ENCODE results near the gene HSD3B2. TPM values are rescaled to one million over a fixed set of nuclear protein-coding genes. Genes with fewer than 3 reads are reported as not detected.

HSD3B2 gene
- polyA plus RNA-seq, 1 donor from 2014 or later, result not detected

GRCh38 chr1:119462964-119463363 is 48.0 kb downstream of the HSD3B2 start:
- Histone ChIP-seq H3K27me3 (ENCODE audit: insufficient read depth, low read depth, low read length) (no peaks in the 10 kb centered on the region), H3K4me2 (ENCODE audit: low read length) (no peak overlapping the region), H3K36me3 (ENCODE audit: insufficient read depth, low read length) (no peaks in the 10 kb centered on the region), H3K27ac (ENCODE audit: low read length) (no peak overlapping the region), H3K9me2 (ENCODE audit: insufficient read depth, low read length) (no peaks in the 10 kb centered on the region), H3K4me3 (ENCODE audit: low read length) (no peak overlapping the region), H2AFZ (ENCODE audit: low read depth, low read length) (no peak overlapping the region), H3K9ac (ENCODE audit: low read length) (no peak overlapping the region), H3F3A (ENCODE audit: insufficient read depth, low read length, poor library complexity, severe bottlenecking) (no peaks in the 10 kb centered on the region), H3K9me3 (ENCODE audit: low read length) (no peaks in the 10 kb centered on the region), H4K20me1 (ENCODE audit: insufficient read depth) (no peaks in the 10 kb centered on the region), H3K79me2 (replicated peaks; ENCODE audit: insufficient read depth, low read length) (no peaks in the 10 kb centered on the region)
- TF ChIP-seq CTCF (IDR thresholded peaks at IDR 0.05; ENCODE audit: poor library complexity, severe bottlenecking) (no peak), RAD21 (conservative IDR thresholded peaks at IDR 0.05) (no peak), TAF1 (IDR thresholded peaks at IDR 0.05; ENCODE audit: low read depth) (no peak), MXI1 (conservative IDR thresholded peaks at IDR 0.05; ENCODE audit: poor library complexity, severe bottlenecking) (no peak), SMC3 (conservative IDR thresholded peaks at IDR 0.05; ENCODE audit: poor library complexity) (no peak), POLR2AphosphoS5 (IDR thresholded peaks at IDR 0.05) (no peak), EZH2 (IDR thresholded peaks at IDR 0.05; ENCODE audit: borderline replicate concordance, insufficient read depth, low read length, poor library complexity, severe bottlenecking) (no peak), REST (IDR thresholded peaks at IDR 0.05; ENCODE audit: borderline replicate concordance) (no peak), EP300 (conservative IDR thresholded peaks at IDR 0.05; ENCODE audit: poor library complexity, severe bottlenecking) (no peak)

- Histone ChIP-seq H3K4me2 (ENCODE audit: low read length) (no peak overlapping the region), H3K9me2 (ENCODE audit: insufficient read depth, low read length) (no peaks in the 10 kb centered on the region)
- TF ChIP-seq POLR2AphosphoS5 (IDR thresholded peaks at IDR 0.05) (no peak), REST (IDR thresholded peaks at IDR 0.05; ENCODE audit: borderline replicate concordance) (no peak), CTCF (IDR thresholded peaks at IDR 0.05; ENCODE audit: poor library complexity, severe bottlenecking) (no peak), TAF1 (IDR thresholded peaks at IDR 0.05; ENCODE audit: low read depth) (no peak), EP300 (conservative IDR thresholded peaks at IDR 0.05; ENCODE audit: poor library complexity, severe bottlenecking) (no peak), SMC3 (conservative IDR thresholded peaks at IDR 0.05; ENCODE audit: poor library complexity) (no peak), RAD21 (conservative IDR thresholded peaks at IDR 0.05) (no peak), MXI1 (conservative IDR thresholded peaks at IDR 0.05; ENCODE audit: poor library complexity, severe bottlenecking) (no peak), EZH2 (IDR thresholded peaks at IDR 0.05; ENCODE audit: borderline replicate concordance, insufficient read depth, low read length, poor library complexity, severe bottlenecking) (no peak)
These were observed 48.6 kb downstream of the HSD3B2 start for GRCh38 chr1:119463569-119463968.

More at GRCh38 chr1:119463569-119463968, 48.6 kb downstream of the HSD3B2 start:
- no peak overlapping the region for H3K4me3 ChIP-seq (ENCODE audit: low read length)
- no peak overlapping the region for H2AFZ ChIP-seq (ENCODE audit: low read depth, low read length)
- no peak overlapping the region for H3K9ac ChIP-seq (ENCODE audit: low read length)
- no peak overlapping the region for H3K27ac ChIP-seq (ENCODE audit: low read length)
- H3F3A ChIP-seq (ENCODE audit: insufficient read depth, low read length, poor library complexity, severe bottlenecking), result no peaks in the 10 kb centered on the region
- H3K9me3 ChIP-seq (ENCODE audit: low read length), result no peaks in the 10 kb centered on the region
- no peaks in the 10 kb centered on the region for H3K36me3 ChIP-seq (ENCODE audit: insufficient read depth, low read length)
- H3K27me3 ChIP-seq (ENCODE audit: insufficient read depth, low read depth, low read length), result no peaks in the 10 kb centered on the region
- no peaks in the 10 kb centered on the region for H3K79me2 ChIP-seq (replicated peaks; ENCODE audit: insufficient read depth, low read length)
- H4K20me1 ChIP-seq (ENCODE audit: insufficient read depth), result no peaks in the 10 kb centered on the region
